HG03520 (cell line): ENCODE measurements around the gene ART1.

Experiments
- ATAC-seq: cut with Tn5 transposase; IDR thresholded peaks from one replicate; pipeline ENCODE4 v1.9.1; 2021; ENCODE audit warnings: mild to moderate bottlenecking, moderate library complexity; ENCODE audit not compliant: unreplicated experiment

Gene ART1

GRCh38 chr11:3710485-3711259, 65.7 kb downstream of the ART1 start:
- ATAC-seq, result no peak

- no peak for ATAC-seq
These were observed 67.3 kb downstream of the ART1 start for GRCh38 chr11:3712274-3712673.
